GM18909 (cell line): ENCODE measurements around the gene PLCH2.

ENCODE experiments used
- ATAC-seq: cut with Tn5 transposase; IDR thresholded peaks from one replicate; pipeline ENCODE4 v1.9.1; 2021; ENCODE audit warnings: mild to moderate bottlenecking; ENCODE audit not compliant: unreplicated experiment, poor library complexity

PLCH2 gene

DNA sequence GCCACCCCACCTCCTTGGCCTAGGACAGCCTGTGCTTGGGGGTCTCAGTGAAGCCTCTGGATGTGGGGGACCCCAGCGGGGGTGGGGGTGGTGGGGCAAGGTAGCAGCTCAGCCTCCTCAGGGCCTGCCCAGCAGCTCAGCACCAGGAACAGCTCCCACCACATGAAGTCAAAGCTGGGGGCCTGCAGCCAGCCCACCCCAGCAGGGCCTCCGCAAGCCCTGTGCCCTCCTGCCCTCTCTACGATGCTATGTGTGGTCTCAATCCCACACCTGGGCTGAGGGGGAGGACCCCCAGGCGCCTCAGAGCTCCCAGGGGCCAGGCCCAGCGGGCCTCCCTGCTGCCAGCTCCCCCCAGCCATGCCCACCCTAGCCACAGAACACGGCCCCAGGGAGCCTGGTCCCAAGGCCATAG lies 31.7 kb downstream of the PLCH2 start:
- no peak for ATAC-seq

DNA sequence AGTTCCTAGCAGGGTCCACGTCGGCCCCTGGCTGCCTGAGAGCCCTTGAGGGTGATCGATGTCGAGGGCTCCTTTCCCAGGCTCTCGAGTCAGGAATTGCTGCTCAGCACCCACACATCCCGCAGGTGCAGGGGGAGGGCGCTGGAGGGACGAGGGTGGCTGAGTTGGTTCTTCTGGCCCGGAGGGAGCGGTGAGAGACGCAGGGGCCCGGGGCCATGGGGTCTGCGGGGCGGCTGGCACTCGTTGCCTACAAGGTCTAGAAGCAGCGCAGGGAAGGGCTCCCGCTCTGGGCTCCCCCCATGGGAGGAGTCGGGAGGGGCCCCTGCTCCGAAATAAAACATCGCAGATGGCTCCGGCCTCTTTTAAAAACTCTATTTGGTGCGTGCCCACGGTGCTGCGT lies 32.1 kb downstream of the PLCH2 start:
- ATAC-seq: no peak

DNA sequence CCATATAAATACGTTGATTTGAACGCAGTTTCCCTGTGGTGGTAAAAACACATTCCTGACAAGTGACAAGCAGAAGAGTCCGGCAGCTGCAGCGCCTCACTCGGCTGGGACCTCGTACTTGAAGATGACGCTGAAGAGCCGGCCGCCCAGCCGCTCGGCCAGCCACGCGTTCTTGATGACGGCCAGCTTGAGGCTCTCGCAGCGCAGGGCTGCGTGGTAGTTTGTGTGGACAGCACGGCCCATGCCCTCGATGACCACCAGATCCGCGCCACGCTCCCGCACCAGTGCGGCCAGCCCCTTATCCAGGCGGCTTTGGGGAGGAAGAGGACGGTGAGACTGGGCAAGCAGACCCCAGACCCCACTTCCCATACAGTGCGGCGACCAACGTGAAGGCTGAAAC lies 32.7 kb downstream of the PLCH2 start:
- ATAC-seq: no peak

DNA sequence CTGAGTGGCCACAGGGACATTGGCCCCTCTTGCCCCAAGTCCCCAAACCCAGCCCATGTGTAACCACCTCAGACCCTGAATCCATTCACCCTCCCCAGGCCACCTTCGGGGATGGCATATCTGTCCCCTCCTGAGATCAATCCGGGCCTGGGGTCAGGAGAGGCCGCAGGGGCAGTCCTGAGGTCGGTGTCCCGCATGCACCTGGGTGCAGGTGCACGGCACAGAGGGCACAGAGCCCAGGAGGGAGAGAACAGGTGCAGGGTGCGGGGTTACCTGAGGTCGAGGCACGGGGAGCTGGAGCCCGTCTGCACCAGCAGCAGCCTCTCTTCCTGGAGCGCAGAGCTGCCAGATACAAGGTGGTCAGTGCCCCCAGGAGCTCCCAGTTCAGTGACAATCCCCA lies 33.5 kb downstream of the PLCH2 start:
- no peak for ATAC-seq

DNA sequence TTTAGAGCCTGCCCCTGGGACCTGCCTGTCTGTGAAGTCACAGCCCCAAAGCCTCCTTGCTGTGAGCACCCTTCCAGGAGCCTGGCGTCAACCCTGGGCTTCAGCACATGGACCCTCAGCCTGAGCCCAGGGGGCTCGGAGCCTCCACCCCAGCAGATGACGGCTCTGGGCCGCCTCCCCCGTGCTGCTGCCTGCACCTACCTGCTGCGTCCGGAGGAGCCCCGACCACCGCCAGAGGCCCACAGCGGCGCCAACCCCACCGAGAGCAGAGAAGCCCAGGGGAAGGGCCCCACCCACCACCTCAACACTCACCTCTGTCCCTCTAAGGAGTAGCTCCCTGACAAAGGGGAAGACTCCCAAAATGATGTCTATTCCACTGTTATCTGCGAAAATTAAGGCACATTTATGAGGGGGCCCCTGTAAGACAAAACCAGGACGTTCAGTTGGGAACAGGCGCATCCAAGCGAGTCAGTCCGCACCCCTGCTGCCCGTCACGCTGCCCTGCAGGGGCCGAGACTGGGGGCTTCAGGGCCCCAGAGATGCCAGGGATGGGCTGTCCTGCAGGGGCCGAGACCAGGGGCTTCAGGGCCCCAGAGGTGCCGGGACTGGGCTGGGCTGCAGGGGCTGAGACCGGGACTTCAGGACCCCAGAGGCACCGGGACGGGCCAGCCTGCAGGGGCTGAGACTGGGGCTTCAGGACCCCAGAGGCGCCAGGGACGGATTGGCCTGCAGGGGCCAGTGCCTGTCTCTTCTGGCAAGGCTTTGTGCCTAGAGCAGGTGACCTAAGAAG lies 34.5 kb downstream of the PLCH2 start:
- ATAC-seq: no peak

DNA sequence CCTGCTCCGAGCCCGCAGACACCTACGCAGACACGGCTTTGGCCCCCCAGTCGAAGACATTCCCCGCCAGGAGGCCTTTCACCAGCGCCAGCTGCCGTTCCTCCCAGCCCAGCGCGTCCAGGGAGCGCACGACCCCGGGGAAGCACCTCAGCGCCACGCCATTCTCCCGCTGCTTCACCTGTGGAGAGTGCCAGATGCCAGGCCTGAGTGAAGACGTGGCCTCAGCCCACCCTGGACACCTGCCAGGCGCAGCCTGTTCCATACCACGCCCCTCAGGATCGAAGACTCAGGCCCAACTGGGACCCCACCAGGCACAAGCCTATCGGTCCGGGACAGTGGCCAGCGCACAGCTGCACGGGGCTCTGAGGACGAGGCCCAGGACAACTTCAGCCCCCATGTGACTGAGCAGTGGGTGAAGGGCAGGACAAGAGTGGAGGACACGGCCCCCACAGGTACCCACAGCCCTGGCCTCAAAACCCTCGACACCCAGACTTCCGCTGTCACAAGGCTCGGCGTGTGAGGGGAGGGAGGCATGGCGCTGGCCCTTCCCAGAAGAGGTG lies 36.9 kb downstream of the PLCH2 start:
- no peak for ATAC-seq

DNA sequence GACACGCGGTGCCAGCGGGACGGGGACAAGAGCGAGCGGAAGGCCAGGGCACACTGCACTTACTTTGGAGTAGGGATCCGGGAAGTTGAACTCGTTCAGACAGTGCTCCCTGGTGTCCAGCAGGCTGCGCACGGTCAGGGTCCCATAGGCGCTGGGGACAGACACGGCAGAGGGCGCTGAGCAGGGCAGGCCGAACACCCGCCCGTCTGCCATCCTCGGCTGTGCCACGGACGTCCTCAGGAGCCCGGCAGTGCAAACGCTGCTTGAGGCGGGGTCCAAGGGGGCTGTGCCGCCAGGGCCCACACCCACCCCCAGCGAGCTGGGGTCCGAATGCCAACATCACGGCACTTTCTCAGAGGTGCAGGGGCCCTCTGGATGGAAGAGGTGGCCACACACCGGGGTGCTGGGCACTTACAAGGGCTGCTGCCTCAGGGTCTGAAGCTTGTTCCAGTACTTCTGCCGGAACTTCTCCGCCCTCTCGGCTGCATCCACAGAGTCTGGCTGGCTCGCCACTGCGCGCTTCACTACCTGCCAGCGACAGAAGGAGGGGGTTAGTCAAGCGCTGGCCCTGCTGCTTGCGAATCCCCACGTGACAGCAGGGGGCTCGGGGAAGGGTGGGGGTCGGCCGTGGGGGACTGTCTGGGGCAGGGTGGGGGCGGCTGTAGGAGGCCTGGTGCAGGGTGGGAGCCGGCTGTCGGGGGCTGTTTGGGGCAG lies 38.0 kb downstream of the PLCH2 start:
- no peak for ATAC-seq

DNA sequence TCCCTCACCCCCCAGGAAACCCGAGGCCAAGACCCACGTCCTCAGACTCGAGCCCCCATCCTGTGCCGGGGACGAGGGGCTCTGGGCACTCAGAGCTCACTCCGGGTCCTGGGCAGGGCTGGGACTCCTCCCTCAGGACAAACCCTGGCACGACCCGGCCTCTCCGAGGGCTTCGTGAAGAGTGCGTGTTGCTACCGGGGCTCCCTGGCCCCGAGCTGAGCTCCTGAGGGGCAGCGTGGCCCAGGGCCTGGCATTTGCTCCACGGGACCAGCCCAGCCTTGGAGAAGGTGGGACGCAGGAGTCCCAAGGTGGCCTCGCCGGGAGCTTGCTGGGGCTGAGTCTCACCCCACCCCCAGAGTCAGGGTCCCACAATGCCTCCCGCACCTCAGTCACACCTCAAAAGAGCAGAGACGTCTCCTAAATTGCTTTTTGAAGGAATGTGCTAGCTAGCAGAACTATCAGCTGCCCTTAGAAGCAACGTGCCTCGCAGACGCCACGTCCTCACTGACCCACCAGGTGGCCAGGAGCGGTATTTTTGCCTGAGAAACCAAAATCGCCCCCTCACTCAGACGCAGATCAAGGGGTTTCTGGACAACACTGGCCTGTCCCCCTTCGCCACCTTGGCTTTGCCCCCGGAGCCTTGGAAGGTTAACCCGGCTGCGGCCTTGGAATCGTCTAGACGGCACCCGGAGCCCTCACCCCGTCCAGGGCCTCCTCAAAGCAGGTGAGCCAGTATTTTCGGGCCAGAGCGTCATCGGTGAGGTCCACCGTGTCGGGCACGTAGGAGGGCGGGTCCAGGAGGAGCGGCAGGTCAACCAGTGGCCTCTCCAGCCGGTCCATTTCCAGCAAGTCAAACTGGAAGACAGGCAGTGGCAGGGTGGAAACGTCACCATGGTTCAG lies 39.0 kb downstream of the PLCH2 start:
- no peak for ATAC-seq

DNA sequence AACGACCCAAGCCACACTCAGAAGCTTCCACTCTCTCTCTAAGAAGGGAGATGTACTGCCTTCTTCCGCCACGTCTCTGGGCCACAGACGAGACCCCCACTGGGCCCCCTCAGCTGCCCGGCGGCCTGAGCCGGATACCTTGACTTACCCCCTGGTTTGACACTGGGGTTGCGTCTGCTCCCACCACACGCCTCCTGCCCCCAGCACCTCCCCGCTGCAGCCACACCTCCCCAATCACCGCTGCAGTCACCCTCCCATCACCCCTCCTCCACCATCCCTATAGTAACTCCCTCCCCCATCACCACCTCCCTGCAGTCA lies 39.6 kb downstream of the PLCH2 start:
- ATAC-seq: no peak

DNA sequence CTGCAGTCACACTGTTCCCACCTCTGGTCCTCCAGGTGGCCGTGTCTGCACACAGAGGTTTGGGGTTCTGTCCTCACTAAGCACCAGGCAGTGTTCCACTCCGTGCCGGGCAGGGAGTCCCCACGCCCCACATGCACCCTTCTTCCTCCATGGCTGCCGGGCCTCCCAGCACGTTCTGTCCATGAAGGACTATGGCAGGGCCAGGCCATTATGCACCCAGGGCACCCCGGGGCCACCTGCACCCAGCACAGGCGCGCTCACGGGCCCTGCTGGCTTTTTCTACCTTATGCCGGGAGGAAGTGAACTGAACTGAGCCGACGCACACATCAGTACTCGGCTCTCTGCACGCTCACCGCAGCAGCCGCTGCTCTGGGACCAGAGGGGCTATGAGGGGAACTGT lies 40.0 kb downstream of the PLCH2 start:
- no peak for ATAC-seq

DNA sequence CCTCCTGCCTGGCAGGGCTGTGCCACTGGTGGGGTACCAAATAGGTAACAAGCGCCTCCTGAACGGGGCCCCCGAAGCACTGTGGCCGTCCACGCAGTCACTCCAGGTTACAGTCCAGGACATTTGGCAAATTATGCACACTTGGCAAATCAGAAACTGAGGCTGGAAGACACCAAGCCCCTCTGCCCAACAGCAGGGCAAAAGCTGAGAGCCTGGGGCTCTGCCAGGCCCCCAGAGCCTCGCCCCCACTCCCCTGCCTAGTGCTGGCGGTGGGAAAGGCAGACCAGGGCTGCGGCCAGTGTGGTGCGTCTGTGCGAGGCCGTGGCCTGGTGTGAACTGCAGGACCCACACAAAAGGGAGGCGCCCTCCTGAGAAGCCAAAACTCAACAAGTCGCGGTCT lies 40.9 kb downstream of the PLCH2 start:
- ATAC-seq: no peak

DNA sequence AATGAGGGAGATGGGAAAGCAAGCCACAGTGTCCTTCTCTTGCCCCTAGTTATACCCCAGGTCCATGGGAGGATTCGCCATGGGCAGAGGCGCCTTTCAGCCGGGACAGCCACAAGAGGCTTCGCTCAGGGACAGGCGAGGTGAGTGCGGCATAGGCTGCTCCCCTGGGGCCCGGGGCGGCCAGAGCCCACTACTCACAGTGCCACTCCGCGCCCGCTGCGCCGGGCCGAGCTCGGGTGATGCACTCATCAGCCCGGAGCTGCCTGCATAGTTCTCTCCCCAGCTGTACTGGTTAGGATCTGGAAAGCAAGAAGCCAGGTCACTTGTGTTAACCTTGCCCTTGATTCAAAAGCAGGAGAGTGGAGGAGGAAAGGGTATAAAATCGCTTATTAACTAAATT lies 41.9 kb downstream of the PLCH2 start:
- no peak for ATAC-seq

DNA sequence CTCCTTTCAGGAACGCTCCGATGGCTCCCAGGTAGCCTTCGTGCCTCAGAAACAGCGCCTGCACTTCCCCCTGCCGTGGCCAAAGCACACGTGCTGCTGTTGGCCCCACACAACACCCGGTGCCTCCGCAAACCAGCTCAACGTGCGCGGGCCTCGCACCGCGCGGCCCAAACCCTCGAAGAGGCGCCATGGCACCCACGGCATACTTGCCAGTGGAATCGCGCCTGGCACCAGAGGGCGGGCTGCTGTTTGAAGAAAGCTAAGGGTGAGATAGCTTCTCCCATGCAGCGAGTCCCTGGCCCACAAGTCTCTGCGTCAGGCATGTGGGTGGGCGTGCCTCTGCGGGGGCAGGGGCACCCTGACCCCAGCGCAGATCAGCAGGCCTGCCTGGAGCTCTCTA lies 42.4 kb downstream of the PLCH2 start:
- no peak for ATAC-seq

DNA sequence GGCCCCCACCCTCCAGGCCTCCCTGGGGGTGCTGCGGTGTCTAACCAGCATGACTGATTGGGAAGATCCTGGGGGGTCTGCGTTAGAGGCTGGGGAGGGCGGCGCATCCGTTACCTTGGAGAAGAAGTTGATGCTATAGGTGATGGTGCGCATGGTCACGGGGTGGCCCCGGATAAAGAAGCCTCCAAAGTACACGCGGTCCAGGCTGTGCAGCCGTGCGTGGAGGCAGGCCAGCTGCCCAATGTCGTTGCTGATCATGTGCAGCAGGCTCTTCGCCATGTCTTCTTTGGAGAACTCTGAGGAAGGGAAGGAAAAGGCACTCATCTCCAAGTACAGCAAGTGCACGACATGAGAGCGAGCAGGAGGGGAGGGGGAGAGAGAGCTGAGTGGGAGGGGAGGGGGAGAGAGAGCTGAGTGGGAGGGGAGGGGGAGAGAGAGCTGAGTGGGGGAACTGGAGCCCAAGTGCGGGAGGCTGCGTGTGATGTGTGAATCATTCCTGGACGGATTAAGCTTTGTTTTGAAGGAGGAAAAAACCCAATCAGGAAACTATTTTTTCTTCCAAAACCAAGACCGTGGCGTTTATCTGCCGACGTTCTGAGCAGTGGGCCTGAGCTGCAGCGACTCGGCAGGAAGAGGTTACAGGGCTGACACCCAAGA lies 43.1 kb downstream of the PLCH2 start:
- ATAC-seq: no peak

DNA sequence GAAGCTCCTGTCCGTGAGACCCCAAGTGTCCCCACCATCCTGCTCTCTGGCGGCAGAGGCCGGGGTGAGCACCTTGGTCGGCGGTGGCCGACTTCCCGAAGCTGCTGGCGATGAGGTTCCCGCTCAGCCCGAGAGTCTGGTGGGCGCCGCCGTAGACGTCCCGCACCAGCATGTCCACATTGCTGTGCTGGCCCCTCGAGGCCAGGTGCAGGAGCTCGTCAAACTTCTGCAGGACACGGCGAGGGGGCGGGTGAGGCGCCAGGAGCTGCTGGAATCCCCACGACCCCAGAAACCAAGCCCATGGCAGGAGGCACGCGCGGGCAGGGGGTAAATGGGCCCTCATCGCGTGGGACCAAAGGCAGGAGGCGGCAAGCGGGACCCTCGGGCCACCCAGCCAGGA lies 43.6 kb downstream of the PLCH2 start:
- no peak for ATAC-seq

DNA sequence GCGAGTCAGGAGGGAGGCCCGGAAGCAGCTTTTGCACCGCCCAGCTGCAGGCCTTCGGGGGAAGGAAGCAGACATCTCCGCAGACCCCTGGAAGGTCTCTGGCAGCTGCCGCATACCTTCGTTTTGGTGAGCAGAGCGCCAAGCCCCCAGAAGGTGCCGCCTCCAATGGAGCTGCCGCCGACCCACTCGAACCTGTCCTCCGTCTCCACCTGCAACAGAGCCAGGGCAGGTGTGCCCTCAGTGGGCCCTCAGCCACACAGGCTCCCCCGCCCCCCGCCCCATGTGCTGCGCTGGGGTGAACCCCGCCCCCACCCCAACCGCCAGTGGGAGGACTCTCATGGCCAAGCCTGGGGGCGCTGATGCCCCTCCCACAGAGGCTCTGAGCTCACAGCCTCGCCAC lies 44.1 kb downstream of the PLCH2 start:
- no peak for ATAC-seq

DNA sequence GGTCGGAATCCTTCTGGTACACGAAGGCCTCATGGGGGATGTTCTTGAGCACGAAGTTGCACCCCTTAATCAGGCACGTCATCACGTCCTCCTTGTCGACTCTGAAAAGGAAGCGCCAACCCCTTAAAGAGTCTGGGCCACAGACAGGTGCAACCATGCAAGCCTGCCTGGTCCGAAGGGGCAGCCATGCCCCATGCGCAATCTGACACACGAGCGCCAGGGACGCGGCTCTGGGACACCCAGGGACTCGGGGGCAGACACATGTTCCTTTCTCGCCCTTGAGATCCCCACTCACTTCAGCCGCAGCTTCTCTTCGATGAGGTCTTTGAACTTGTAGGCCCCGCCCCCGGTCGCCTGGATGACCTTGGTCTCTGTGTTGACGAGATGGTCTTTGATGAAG lies 44.7 kb downstream of the PLCH2 start:
- no peak for ATAC-seq

DNA sequence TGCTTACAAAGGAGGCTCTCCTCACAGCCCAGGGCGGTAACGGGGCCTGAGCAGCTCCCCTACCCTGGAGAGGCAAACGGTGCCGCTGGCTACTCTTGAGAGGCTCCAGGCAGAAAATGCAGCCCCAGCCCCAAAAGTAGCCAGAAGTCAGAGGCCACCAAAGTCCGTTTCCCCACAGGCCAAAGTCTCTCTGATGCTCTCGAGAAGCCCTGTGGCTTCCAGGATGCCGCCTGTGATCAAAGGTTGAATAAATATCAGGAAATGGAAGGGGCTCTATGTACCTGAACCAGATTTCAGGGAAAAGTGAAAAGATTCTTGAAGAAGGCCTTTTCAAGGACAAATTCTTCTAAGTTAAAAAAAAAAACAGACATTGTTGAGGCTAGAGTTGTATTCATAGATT lies 46.1 kb downstream of the PLCH2 start:
- no peak for ATAC-seq

DNA sequence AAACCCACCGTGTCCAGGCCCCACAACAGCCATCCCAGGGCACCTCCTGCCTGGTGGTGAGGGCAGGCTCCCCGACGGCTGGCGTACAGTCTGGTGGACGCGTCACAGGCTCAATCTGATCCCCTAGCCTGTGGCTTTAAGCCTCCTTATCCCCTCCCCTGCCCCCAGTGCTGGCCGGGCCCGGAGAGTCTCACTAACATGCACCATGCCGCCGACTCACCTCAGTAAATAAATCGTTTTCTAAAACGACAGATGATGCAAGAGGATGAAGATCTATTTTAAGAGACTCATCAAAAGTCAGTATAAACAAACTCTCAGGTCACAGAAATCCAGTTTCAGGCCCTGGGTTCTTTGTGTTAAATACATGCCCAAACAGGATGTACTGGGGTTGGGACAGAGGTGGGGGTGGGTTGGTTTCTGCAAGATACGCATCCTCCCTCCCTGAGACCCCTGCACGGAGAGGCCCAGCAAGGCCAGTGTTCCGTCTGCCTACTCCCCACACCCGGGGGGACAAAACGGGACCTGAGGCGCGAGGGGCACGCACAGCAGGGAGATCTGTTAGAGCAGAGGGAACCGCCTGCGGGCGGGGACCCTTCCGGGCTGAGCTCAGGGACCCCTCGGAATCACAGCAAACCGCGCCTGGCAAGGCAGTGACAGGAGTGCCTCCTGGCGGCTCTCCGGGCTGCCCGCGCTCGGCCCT lies 47.3 kb downstream of the PLCH2 start:
- no peak for ATAC-seq
